ENCODE measurements around the gene PCYT2.
"Not testable (repeated sequence)": the region's sequence is repeated elsewhere in the genome, so short reads cannot be mapped to it uniquely, and the experiment has no call there.

The PCYT2 gene

DNA sequence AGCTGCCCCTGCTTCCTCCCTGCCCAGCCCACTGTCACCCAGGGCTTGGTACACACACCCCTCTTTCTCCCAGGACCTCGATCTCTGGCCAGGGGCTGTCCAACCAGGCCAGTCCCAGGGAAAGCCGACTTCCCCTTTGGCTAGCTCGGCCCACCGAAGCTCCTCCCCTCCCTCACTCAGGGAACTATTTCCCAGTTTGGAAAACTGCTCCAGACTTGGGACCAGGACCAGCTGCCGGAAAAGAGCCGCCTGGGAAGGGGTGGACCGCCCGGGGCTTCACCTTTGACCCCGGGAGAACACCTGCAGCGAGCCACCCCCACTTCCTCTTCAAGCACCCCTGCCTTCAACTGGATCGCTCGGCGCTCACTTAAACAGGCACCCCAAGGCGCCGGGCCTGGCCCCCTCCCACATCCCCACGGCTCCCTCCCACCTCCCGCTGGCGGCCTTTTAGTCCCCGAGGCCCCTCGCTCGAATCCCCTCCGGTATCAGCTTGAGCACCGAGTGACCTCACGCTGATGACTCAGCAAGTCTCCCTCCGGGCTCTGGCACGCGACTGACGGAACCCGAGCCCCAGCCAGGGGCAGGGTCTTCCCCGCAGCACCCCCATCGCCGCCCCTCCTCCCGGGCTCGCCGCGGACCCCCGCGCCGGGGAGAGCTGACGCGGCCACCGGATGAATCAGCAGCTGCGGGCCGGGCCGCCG, 15.4 kb upstream of the PCYT2 start:
- DNase-seq, result peak; percentile 70

DNA sequence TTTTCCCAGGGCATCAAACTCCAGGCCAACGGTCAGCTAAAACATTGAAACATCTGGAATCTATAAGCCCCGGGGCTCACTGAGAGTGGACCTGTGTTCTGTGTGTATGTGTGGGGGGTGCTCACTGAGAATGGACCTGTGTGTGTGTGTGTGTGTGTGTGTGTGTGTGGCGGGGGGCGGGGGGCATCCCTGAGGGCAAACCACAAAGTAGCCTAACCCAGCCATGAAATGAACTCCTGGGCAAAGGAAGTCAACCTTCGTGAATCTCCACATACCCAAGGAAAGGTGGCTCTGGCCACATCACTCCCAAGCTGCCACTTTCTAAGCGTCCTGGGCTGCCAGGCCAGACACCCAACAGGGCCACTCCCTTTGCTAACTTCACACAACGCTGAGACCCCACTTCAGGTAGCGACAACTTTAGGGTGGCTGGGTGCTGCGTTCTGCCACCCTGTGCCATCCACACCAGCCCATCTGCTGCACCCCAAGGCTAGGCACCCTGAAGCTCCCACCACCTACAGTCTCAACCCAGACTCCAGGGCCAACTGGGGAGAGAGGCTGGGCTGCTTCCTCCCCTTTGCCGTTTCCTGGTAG, 14.8 kb upstream of the PCYT2 start:
- DNase-seq, result no peak

- peak; percentile 25 for DNase-seq
These were observed 13.6 kb upstream of the PCYT2 start for GRCh38 chr17:81924557-81925532.

- no peak for DNase-seq
These were observed 12.4 kb upstream of the PCYT2 start for GRCh38 chr17:81923302-81924260.

DNA sequence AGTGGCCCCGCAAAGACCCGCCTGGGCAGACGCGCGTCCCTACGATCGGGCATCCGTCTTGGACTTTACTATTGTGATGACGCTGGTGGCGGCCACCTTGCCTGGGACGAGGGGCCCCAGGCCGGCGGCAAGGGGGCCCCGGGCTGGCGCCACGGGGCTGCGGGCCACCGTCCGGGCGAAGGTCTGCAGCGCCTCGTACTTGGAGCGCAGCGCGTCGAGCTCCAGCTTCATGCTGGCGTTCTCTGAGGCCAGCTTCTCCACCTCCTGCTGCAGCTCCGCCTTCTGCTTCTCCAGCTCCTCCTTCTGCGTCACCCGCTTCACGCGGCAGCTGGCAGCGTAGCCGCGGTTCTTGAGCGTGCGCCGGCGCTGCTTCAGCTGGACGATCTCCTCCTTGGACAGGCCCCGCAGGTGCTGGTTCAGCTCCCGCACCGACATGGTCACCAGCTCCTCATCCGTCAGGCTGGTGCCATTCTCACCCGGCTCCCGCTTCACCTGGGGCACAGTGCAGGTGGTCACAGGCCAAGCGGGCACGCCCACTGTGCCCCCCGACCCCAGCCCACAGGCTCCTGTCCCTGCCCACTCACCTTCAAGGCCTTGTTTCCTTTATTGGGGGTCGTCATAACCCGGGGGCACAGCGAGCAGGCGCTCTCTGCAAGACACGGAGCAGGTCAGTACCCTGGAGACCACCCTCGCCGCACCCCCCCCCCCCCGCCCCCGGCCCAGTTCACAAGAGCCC, 11.5 kb upstream of the PCYT2 start:
- no peak for DNase-seq

DNA sequence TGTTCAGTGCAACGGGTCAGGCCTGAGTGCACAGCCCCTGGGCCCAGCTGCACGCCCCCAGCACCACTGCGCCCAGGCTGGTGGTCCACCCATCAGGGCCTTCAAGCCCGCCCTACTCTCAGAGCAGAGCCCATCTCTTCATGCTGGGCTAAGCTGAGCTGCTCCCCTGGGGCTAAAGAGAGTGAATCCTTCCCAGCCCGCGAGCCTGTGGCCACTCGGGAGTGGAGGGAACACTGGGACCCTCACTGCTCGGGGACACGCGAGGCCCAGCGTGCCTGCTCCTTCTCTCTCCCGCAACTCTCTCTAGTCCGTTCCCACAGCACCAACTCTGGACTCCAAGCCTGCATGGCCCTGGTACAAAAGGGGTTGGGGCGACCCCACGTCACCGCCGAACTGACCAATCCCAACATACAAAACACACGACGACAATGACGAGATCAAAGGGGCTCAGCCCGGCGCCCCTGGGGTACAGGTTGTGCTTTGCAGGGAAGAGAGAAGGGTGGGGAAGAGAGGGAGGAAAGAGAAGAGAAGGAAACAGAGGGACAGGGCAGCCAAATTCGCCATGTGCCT, 10.9 kb upstream of the PCYT2 start:
- DNase-seq, result no peak

GRCh38 chr17:81921537-81921862, 10.3 kb upstream of the PCYT2 start:
- DNase-seq, result no peak

- no peak for DNase-seq
These were observed 9.7 kb upstream of the PCYT2 start for GRCh38 chr17:81920612-81921536.

- no peak for DNase-seq
These were observed 7.8 kb upstream of the PCYT2 start for GRCh38 chr17:81918832-81919545.

DNA sequence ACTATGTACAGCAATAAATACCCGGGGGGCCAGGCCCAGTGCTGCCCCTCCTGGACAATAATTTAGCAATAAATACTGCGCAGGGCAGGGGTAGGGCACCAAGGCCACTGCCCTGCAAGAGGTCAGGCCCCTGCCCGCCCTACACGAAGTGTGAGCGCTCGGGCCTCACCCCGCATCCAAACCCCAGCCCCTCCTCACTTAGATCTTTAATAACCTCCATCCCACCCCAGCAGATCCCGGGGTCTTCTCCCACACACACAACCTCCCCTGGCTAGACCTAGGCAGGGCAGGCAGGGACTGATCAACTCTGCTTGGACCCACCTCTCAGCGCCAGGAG, 7.1 kb upstream of the PCYT2 start:
- not testable (repeated sequence) for DNase-seq

DNA sequence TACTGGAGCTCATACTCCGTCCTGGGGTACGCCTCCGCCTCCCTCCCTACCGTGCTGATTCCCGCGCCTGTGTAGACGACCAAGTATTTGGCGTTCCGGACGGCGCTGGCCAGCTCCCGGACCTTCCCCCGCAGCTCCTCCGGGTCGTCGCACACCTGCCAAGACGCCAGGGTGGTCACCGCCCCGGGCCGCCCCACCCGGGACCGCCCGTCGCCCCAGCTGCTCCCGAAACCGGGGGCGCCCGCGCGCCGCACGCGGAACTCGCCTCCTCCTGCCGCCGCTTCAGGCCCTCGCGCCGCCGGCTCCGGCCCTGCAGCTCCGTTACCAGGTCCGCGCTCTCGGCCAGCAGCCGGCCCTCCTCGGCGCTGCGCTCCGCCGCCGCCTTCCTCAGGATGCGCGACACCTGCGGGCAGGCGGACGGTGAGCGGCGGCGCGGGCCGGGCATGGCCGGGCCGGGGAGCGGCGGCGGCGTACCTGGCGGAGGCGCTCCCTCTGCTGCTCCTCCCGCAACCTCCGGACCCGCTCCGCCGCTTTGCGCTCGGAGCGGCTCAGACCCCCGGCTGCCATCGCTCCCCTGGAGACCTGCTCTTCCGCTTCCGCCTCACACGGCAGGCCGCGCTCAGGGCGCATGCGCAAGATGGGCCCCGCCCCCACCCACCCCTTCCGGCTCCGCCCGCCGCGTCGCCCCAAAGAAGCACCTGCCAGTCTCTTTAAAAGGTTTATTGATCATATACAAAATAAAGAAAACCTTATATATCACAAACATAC, 6.5 kb upstream of the PCYT2 start, which contains the start of gene SIRT7:
SIRT7 (minus strand) TSS at position 612 of the 768 bp plus-strand sequence; CDS start at position 567, 45 bp downstream.
- DNase-seq, result peak; percentile 72

GRCh38 chr17:81916234-81917001, 5.2 kb upstream of the PCYT2 start:
- DNase-seq, result no peak

DNA sequence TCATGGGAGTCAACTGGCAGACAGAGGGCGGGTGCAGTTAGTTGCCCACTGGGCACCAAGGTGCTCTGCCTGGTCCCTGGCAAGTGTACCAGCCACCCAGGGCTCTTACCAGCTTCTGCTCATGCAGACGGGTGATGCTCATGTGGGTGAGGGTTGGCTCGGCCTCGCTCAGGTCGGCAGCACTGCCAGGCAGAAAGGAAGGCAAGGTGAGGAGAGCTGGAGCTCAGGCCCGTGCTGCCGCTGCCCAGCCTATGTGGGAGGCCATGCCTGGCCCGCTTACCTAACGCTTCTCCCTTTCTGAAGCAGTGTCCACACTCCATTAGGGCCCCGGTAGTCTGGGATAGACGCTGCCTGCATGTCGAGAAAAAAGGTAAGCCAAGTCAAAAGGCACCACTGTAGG, 4.1 kb upstream of the PCYT2 start:
- no peak for DNase-seq

GRCh38 chr17:81914103-81914850, 3.1 kb upstream of the PCYT2 start:
- DNase-seq, result no peak

- no peak for DNase-seq
These were observed 2.3 kb upstream of the PCYT2 start for GRCh38 chr17:81913394-81914102.

DNA sequence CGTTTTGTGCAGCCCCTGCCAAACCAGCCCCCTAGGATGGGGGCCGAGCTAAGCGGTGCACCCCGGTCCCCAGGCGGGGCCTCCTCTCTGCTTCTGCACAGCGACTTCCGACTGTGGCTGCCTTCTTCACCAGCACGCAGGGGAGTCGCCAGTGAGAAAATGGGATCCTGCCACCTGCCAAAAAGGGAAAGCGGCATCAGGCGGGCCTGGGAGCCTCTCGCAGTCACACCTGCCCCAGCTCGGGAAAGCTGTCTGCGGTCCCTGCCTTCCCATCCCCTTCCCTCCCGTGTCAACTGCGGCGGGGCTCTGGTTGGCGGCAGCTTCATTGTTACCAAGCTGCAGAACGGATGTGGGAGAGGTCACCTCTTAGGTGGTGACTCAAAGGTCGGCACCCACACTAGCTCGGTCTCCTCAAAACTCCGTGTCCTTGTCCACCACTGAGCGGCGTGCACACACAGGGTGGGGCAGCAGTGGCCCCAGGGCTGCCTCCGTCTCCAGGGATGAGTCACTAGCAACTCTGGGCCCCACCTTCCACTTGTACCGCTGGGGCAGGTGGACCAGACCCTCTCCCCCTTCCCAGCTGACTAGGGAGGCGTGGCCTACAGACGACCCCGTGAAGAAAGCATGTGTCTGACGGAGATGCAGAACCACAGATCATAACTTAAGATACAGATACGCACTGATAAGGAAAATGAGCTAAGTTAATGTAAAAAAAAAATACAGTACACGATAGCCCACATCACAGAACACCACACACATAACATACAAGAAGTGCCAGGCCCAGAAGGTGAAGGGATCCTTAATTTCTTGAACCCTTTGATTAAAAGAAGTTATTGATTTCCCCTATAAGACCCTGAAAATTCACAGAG, 1.5 kb upstream of the PCYT2 start:
- DNase-seq, result no peak
